Glutamatergic neuron (in vitro differentiated cells): ENCODE measurements around the gene ASIP. TPM values are rescaled to one million over a fixed set of nuclear protein-coding genes. Genes with fewer than 3 reads are reported as not detected.

Experiments used
- DNase-seq: peaks from one replicate; pipeline ENCODE4 v3.0.0; 2022
- H3K27ac Mint-ChIP-seq: one replicate; pipeline ENCODE4 v1.8.0; 2020; ENCODE audit warnings: mild to moderate bottlenecking, mixed read lengths, inconsistent platforms; ENCODE audit not compliant: unreplicated experiment
- H3K27me3 Mint-ChIP-seq: one replicate; pipeline ENCODE4 v1.8.0; 2020; ENCODE audit warnings: mild to moderate bottlenecking, moderate library complexity, mixed read lengths, inconsistent platforms; ENCODE audit not compliant: unreplicated experiment
- H3K36me3 Mint-ChIP-seq: one replicate; pipeline ENCODE4 v1.8.0; 2020; ENCODE audit warnings: mild to moderate bottlenecking, mixed read lengths, inconsistent platforms; ENCODE audit not compliant: unreplicated experiment
- H3K4me1 Mint-ChIP-seq: one replicate; pipeline ENCODE4 v1.8.0; 2020; ENCODE audit warnings: mild to moderate bottlenecking, low read depth, mixed read lengths, inconsistent platforms; ENCODE audit not compliant: unreplicated experiment
- H3K4me3 Mint-ChIP-seq: one replicate; pipeline ENCODE4 v1.8.0; 2020; ENCODE audit warnings: mild to moderate bottlenecking, mixed read lengths, inconsistent platforms; ENCODE audit not compliant: unreplicated experiment
- H3K9me3 Mint-ChIP-seq: one replicate; pipeline ENCODE4 v1.8.0; 2020; ENCODE audit warnings: mild to moderate bottlenecking, moderate library complexity, mixed read lengths, inconsistent platforms; ENCODE audit not compliant: unreplicated experiment
- total RNA-seq: library from RNA; stranded (reverse); fragmentation: NEBNext Ultra II Directional; extraction: Animal tissue kit (Norgen Biotek cat#: 25700); gene quantifications from one replicate; pipeline ENCODE4 v1.2.1, GENCODE V29; 2021; ENCODE audit not compliant: unreplicated experiment
- TF ChIP-seq, protein P1 (sequence below): fragments of 200-600 bp; sonication (generic); IDR thresholded peaks from one replicate; pipeline ENCODE4 v1.5.0; 2021; ENCODE audit not compliant: partially characterized antibody, unreplicated experiment

Gene ASIP
- total RNA-seq, 1 donor from 2014 or later = not detected

DNA sequence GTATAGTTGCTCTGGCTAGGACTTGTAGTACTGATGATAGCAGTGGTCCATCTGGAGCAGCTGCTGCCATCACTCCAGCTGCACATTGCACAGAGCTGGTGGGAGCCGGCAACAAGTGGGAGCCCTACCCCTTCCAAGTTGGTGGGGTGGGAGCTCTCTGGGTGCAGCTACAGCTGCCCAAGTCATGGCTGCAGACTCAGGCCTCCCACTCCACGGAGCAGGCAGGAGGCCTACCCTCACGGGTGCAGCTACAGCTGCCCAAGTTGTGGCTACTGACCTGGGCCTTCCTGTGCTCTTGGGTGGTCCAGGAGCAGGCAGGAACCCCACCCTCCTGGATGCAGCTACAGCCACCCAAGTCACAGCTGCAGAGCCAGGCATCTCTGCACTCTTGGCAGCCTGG, 32.1 kb upstream of the ASIP start:
- peaks cover 4% of the 10 kb centered on the region for H3K27me3 Mint-ChIP-seq
- H3K9me3 Mint-ChIP-seq = peaks cover 2% of the 10 kb centered on the region
- DNase-seq = no peak
- H3K36me3 Mint-ChIP-seq = peaks cover 11% of the 10 kb centered on the region
- H3K4me3 Mint-ChIP-seq = no peak overlapping the region
- H3K4me1 Mint-ChIP-seq = no peaks in the 10 kb centered on the region
- H3K27ac Mint-ChIP-seq = no peak overlapping the region
- TF ChIP-seq, protein P1, sequence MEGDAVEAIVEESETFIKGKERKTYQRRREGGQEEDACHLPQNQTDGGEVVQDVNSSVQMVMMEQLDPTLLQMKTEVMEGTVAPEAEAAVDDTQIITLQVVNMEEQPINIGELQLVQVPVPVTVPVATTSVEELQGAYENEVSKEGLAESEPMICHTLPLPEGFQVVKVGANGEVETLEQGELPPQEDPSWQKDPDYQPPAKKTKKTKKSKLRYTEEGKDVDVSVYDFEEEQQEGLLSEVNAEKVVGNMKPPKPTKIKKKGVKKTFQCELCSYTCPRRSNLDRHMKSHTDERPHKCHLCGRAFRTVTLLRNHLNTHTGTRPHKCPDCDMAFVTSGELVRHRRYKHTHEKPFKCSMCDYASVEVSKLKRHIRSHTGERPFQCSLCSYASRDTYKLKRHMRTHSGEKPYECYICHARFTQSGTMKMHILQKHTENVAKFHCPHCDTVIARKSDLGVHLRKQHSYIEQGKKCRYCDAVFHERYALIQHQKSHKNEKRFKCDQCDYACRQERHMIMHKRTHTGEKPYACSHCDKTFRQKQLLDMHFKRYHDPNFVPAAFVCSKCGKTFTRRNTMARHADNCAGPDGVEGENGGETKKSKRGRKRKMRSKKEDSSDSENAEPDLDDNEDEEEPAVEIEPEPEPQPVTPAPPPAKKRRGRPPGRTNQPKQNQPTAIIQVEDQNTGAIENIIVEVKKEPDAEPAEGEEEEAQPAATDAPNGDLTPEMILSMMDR = no peak

DNA sequence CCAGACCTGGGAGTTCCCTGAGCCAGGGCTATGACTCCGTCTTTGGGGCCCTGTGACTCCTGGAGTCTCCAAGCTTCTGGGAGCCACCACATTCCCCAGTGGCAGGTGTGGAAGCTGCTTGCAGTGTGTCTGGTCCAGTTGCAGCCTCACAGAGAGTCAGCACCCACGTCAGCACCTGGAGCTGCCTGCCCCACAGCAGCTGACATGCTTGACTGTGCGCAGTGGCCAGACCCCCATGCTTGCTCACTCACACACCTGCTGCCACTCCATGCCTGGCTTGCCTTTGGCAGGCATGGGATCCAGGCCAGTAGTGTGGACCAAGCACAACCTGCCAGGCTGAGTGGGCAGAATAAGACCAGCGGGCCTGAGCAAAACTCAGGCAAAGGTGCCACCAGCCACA, 31.0 kb upstream of the ASIP start:
- peaks cover 4% of the 10 kb centered on the region for H3K27me3 Mint-ChIP-seq
- no peak overlapping the region for H3K27ac Mint-ChIP-seq

DNA sequence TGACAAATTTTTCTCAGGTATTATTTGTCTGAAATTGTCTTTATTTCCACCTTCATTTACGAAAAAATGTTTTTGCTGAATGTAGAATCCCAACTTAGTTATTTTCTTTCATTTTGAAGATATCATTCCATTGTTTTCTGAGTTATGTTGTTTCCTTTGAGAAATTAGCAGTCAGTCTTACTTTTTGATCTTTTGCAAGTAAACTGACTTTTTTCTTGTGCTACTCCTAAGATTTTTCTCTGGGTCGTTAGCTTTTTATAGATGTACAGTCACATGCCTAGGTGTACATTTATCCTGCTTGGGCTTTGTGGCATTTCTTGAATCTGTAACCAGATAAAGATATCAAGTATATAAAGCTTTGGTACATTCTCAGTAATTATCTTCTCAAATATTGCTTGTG, 29.6 kb upstream of the ASIP start:
- Mint-ChIP-seq H3K4me3 (no peak overlapping the region), H3K27me3 (peaks cover 5% of the 10 kb centered on the region), H3K9me3 (peaks cover 2% of the 10 kb centered on the region), H3K4me1 (no peaks in the 10 kb centered on the region), H3K27ac (no peak overlapping the region), H3K36me3 (peaks cover 6% of the 10 kb centered on the region)
- TF ChIP-seq, protein P1 = no peak
- no peak for DNase-seq

More for the DNA sequence above, 31.0 kb upstream of the ASIP start:
- Mint-ChIP-seq H3K36me3 (peaks cover 11% of the 10 kb centered on the region), H3K4me1 (no peaks in the 10 kb centered on the region), H3K9me3 (peaks cover 2% of the 10 kb centered on the region), H3K4me3 (no peak overlapping the region)
- TF ChIP-seq, protein P1 = no peak
- DNase-seq = no peak

DNA sequence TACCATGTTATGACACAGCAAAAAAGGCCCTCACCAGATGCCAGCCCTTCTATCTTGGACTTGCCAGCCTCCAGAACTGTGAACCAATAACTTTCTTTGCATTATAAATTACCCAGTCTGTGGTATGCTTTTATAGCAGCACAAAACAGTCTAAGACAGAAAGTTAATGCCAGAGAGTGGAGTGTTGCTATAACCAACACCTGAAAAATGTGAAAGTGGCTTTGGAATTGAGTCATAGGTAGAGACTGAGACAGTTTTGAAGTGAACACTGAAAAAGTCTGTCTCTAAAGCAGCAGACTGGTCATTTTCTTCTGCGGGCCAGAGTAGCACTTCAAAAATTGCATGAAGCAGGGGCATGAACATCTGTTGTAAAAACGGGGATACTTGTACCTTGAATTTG, 28.0 kb upstream of the ASIP start:
- peaks cover 6% of the 10 kb centered on the region for H3K36me3 Mint-ChIP-seq
- TF ChIP-seq, protein P1 = no peak
- H3K27me3 Mint-ChIP-seq = peaks cover 5% of the 10 kb centered on the region
- no peak for DNase-seq
- no peak overlapping the region for H3K27ac Mint-ChIP-seq
- H3K9me3 Mint-ChIP-seq = peaks cover 2% of the 10 kb centered on the region
- H3K4me3 Mint-ChIP-seq = no peak overlapping the region
- H3K4me1 Mint-ChIP-seq = no peaks in the 10 kb centered on the region

DNA sequence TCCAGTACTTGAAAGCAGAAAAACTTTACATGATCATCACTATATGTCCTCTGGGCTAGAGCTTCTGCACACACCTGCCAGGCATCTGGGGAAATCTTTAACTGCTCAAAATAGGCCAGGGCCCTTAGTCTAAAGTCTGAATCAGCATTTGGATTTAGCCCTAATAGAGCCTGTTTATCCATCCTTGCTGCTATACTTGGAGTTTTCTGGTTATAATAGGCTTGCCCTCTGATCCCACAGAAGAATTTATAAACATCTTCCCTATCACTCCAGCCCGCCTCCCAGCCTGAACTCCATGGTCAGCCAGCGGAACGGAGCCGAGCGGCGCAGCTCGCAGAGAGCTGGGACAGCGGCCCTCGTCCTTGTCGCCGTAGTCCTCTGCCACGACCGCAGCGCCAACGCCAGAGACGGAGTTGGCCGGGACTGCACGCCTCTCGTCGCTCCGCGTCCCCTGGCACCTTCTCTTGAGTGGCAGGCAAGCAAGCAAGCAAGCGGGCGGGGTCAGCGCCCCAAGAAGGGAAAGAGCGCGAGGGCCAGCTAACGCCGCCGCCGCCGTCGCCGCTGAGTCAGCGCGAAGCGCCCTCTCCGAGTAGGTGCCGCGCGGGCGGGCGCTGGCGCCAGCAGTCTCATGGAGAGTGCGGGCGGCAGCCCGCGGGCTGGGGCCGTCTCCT, 25.4 kb upstream of the ASIP start:
- no peak overlapping the region for H3K4me3 Mint-ChIP-seq
- H3K9me3 Mint-ChIP-seq = no peaks in the 10 kb centered on the region
- peaks cover 5% of the 10 kb centered on the region for H3K27me3 Mint-ChIP-seq
- peak overlapping the region; percentile 65 for H3K27ac Mint-ChIP-seq
- DNase-seq = peak; percentile 85
- TF ChIP-seq, protein P1 = no peak
- peaks cover 6% of the 10 kb centered on the region for H3K36me3 Mint-ChIP-seq
- H3K4me1 Mint-ChIP-seq = no peaks in the 10 kb centered on the region
